LNCaP clone FGC (cell line): Measurements from ENCODE around the gene THNSL1.

Experiments
- DNase-seq: peaks from one replicate; pipeline ENCODE4 v3.0.0-alpha.2; 2011; ENCODE audit warnings: low read depth
- H3K4me3 ChIP-seq: 2 replicates; pipeline ENCODE4 v1.5.1; 2011; ENCODE audit warnings: mild to moderate bottlenecking, low read depth, low read length, control low read depth
- TF ChIP-seq, protein P1 (sequence below): IDR thresholded peaks from 2 replicates; pipeline ENCODE4 v1.5.1; 2012; ENCODE audit warnings: mild to moderate bottlenecking; ENCODE audit not compliant: control insufficient read depth, insufficient read depth; ENCODE audit errors: extremely low read depth

The THNSL1 gene

DNA sequence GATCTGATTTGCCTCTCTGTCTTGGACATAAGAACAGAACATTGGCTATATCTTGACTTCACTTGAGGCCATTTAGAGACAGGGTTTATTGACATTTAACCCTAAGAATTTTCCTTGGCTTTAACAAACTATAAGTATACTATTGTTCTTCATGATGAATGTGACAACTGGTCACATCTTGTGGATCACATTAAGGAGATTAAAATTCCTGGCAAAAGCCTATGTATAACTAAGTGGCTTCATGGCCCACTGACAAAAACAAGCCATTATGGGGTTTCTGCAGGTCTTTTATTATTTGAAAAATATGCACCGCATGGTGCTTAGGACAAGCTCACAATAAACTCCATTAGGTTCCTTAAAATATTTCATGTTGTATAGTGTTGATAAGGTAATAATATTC, 54.8 kb downstream of the THNSL1 start:
- DNase-seq = no peak
- TF ChIP-seq, protein P1, sequence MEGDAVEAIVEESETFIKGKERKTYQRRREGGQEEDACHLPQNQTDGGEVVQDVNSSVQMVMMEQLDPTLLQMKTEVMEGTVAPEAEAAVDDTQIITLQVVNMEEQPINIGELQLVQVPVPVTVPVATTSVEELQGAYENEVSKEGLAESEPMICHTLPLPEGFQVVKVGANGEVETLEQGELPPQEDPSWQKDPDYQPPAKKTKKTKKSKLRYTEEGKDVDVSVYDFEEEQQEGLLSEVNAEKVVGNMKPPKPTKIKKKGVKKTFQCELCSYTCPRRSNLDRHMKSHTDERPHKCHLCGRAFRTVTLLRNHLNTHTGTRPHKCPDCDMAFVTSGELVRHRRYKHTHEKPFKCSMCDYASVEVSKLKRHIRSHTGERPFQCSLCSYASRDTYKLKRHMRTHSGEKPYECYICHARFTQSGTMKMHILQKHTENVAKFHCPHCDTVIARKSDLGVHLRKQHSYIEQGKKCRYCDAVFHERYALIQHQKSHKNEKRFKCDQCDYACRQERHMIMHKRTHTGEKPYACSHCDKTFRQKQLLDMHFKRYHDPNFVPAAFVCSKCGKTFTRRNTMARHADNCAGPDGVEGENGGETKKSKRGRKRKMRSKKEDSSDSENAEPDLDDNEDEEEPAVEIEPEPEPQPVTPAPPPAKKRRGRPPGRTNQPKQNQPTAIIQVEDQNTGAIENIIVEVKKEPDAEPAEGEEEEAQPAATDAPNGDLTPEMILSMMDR = no peak
- no peak overlapping the region for H3K4me3 ChIP-seq

DNA sequence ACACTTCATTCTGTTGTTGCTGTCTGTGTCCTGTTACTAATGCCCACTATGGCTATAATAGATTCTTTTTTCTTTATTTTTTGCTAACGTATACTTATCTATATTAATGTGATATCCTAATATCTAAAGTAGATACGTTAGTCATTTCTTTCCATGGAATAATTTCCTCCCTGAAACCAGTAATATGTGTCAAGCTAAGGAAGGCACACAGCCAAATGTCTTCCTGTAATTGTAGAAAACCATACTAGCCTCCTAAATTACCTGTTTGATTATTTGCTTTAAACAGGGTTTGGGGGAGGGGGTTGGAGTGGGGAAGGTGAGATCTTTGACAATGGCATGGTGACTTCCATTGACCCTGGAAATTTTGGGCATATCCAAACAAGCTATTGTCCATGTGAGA, 56.4 kb downstream of the THNSL1 start:
- no peak for DNase-seq
- TF ChIP-seq, protein P1 = no peak
- no peak overlapping the region for H3K4me3 ChIP-seq

DNA sequence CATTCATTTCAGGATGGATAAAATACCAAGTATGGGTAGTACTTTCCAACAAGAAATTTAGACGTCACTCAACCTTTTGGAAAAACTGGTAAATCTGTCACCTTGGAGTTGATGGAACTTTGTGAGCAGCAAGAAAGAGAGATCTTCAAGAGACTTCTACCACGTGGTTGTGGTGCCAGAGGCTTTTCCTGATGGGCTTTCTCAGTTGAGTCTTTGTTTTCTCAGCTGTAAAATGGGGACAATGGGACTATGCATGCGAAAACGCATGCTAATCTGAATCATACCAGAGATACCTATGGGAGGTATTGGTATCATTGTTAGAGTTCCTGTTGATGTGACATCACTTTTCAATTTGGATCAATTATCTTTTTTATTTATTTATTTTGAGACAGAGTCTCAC, 59.4 kb downstream of the THNSL1 start:
- DNase-seq = no peak
- TF ChIP-seq, protein P1 = no peak
- no peak overlapping the region for H3K4me3 ChIP-seq
